Measurements from ENCODE around the gene BUD13. TPM values are rescaled to one million over a fixed set of nuclear protein-coding genes. Genes with fewer than 3 reads are reported as not detected.

Gene BUD13, protein sequence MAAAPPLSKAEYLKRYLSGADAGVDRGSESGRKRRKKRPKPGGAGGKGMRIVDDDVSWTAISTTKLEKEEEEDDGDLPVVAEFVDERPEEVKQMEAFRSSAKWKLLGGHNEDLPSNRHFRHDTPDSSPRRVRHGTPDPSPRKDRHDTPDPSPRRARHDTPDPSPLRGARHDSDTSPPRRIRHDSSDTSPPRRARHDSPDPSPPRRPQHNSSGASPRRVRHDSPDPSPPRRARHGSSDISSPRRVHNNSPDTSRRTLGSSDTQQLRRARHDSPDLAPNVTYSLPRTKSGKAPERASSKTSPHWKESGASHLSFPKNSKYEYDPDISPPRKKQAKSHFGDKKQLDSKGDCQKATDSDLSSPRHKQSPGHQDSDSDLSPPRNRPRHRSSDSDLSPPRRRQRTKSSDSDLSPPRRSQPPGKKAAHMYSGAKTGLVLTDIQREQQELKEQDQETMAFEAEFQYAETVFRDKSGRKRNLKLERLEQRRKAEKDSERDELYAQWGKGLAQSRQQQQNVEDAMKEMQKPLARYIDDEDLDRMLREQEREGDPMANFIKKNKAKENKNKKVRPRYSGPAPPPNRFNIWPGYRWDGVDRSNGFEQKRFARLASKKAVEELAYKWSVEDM
- total RNA-seq, result 10 to 100 TPM in 3 of 4 donors, 1 to 10 TPM in 1; 9.0 to 14.1 (median 12.3) TPM

DNA sequence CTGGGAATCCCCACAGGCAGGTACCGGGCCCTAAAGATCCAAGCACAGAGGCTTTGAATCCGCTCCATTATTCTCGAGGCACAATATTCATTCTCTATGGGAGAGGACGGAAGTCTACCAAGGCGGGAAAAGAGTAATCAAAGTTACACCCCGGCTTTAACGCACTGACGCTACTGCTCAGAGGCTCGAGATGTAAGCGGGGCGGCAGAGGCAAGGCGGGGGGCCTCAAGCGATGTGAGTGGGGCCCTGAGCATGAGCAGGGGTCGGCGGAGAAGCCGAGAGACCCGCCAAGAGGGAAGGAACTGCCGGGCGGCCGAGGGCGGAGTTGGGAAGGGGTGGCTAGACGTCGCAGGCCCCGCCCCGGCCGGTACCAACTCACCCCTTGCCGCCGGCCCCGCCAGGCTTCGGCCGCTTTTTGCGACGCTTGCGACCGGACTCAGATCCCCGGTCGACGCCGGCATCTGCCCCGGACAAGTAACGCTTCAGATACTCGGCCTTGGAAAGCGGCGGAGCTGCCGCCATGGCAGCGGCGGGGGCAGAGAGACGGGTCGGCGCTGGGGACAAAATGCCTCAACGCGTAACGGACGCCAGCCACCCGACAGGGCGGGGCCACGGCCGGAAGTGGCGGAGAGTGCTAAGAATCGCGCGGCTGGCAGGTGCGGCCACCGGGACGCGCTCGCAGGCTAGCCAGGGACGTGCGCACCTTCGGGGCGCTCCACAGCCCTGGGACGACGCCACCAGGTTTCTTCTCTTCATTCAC lies at the start of gene BUD13:
BUD13 (minus strand) TSS at position 545 of the 760 bp plus-strand sequence; CDS start at position 522, 23 bp downstream.
- Histone ChIP-seq H3K27ac (peak within 1 kb of the TSS; percentile 91 to 96 (median 95)), H3K9me3 (no peaks in the 10 kb centered on the region), H3K27me3 (no peaks in the 10 kb centered on the region), H3K36me3 (peaks cover 0 to 10% of the 10 kb centered on the region in 2 donors), H3K4me3 (peak within 1 kb of the TSS; percentile 71 to 98 (median 89)), H3K4me1 (peaks cover 21 to 24% of the 10 kb centered on the region in 2 donors)
- ATAC-seq (peak; percentile 90 to 95), DNase-seq (peak; percentile 80 to 84)
- in situ Hi-C loops (cut with MboI; ENCODE audit: low sequenced_read_pairs in 4 of 4), result no loop called here
- intact Hi-C loops (cut with DNase I; ENCODE audit: low total_unique reads), result loop anchor here (1.0 to 5.0 kb wide), 4 partner anchors 14 to 460 kb away; partner anchors contain the start of genes PCSK7, RNF214 and SIK3
- TF ChIP-seq, protein P1, sequence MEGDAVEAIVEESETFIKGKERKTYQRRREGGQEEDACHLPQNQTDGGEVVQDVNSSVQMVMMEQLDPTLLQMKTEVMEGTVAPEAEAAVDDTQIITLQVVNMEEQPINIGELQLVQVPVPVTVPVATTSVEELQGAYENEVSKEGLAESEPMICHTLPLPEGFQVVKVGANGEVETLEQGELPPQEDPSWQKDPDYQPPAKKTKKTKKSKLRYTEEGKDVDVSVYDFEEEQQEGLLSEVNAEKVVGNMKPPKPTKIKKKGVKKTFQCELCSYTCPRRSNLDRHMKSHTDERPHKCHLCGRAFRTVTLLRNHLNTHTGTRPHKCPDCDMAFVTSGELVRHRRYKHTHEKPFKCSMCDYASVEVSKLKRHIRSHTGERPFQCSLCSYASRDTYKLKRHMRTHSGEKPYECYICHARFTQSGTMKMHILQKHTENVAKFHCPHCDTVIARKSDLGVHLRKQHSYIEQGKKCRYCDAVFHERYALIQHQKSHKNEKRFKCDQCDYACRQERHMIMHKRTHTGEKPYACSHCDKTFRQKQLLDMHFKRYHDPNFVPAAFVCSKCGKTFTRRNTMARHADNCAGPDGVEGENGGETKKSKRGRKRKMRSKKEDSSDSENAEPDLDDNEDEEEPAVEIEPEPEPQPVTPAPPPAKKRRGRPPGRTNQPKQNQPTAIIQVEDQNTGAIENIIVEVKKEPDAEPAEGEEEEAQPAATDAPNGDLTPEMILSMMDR (IDR thresholded peaks at IDR 0.05 in 4 of 5, conservative IDR thresholded peaks at IDR 0.05 in 1 of 5), result no peak
- TF ChIP-seq POLR2A (IDR thresholded peaks at IDR 0.05), result peak; percentile 36 to 68

DNA sequence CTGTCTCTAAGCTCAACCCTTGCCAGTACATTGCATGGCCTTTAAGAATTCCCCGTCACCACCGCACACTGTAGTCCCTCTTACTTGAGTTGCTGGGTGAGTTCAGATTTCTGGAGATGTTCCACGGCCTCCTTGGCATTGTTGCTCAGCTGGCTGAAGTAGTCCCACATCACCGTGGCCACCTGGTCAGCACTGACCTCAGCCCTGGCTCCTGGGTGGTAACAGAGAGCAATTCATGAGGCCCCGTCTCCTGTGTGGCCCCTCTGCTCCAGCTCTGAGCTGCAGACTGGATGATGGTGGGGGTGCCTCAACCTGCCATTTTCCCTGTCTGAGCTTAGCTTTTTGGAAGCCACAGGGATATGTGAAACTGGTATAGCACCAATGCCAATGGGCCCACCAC lies 49.8 kb upstream of the BUD13 start:
- Histone ChIP-seq H3K27me3 (no peaks in the 10 kb centered on the region), H3K4me3 (no peak overlapping the region), H3K27ac (peak overlapping the region in 1 of 4 donors; percentile 60), H3K4me1 (no peaks in the 10 kb centered on the region), H3K9me3 (no peaks in the 10 kb centered on the region), H3K36me3 (no peaks in the 10 kb centered on the region)
- TF ChIP-seq POLR2A (IDR thresholded peaks at IDR 0.05), result no peak
- TF ChIP-seq, protein P1 (IDR thresholded peaks at IDR 0.05 in 4 of 5, conservative IDR thresholded peaks at IDR 0.05 in 1 of 5), result no peak
- ATAC-seq (peak; percentile 60 to 85), DNase-seq (peak in 1 of 2 donors; percentile 55)
- in situ Hi-C loops (cut with MboI; ENCODE audit: low sequenced_read_pairs in 4 of 4), result no loop called here
- intact Hi-C loops (cut with DNase I; ENCODE audit: low total_unique reads), result no loop called here

DNA sequence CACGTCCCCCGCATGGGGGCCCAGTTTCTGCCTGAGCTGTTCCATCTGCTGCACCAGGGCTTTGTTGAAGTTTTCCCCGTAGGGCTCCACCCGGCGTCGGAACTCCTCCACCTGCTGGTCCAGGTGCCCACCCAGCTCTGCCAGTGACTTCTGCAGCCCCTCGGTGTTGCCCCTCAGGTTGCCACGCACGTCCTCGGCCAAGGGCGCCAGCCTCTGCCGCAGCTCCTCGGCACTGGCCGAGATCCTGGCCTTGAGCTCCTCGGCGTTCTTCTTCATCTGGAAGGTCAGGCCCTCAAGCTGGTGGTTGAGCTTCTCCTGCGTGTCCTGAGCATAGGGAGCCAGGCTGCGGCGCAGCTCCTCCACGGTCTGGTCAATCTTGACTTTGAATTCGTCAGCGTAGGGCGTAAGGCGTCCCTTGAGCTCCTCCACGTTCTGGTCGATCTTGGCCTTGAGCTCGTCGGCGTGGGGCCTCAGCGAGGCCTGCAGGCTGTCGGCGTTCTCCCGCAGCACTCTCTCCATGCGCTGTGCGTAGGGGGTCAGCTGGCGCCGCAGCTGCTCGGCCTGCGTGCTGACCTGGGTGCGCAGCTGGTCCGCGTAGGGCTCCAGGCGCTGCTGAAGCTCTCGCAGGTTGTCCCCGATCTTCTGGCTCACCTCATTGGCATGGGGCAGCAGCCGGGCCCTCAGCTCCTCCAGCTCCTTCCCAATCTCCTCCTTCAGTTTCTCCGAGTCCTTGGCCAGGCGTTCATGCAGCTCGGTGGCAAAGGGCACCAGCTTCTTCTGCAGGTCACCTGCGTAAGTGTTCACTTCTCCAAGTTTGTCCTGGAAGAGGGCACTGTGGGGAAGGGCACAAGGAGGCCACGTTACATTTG lies 48.5 kb upstream of the BUD13 start:
- DNase-seq, result no peak
- intact Hi-C loops (cut with DNase I; ENCODE audit: low total_unique reads) (no loop called here), in situ Hi-C loops (cut with MboI; ENCODE audit: low sequenced_read_pairs in 4 of 4) (no loop called here)
- Histone ChIP-seq H3K4me3 (no peak overlapping the region), H3K27ac (no peak overlapping the region), H3K9me3 (no peaks in the 10 kb centered on the region), H3K36me3 (no peaks in the 10 kb centered on the region), H3K4me1 (no peaks in the 10 kb centered on the region), H3K27me3 (no peaks in the 10 kb centered on the region)
- ATAC-seq, result no peak
- TF ChIP-seq POLR2A (IDR thresholded peaks at IDR 0.05), result no peak
- TF ChIP-seq, protein P1 (IDR thresholded peaks at IDR 0.05 in 4 of 5, conservative IDR thresholded peaks at IDR 0.05 in 1 of 5), result no peak

DNA sequence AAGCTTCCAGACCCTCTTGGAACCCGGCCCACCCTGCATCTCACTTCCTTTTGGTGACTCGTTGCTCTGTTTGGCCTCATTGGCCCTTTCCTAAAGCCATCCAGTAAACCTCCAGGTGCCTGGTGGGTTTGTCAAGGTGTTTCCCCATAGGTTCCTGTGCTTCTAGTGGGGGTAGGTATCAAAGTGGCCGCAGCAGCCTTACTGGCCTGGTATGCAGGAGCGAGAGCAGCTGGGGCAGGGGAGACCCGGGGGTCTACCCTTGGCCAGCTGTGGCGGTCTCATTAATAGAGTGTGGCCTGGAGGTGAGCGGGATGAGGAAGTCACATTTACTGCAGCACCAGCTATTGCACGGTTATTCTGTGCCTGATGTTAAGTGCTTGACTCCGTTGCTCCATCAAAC lies 46.3 kb upstream of the BUD13 start:
- intact Hi-C loops (cut with DNase I; ENCODE audit: low total_unique reads), result no loop called here

More for the DNA sequence above, 46.3 kb upstream of the BUD13 start:
- Histone ChIP-seq H3K27ac (no peak overlapping the region), H3K4me3 (no peak overlapping the region), H3K4me1 (peaks cover 0 to 12% of the 10 kb centered on the region in 2 donors), H3K9me3 (no peaks in the 10 kb centered on the region), H3K36me3 (no peaks in the 10 kb centered on the region), H3K27me3 (no peaks in the 10 kb centered on the region)
- DNase-seq, result no peak
- TF ChIP-seq POLR2A (IDR thresholded peaks at IDR 0.05), result no peak
- TF ChIP-seq, protein P1 (IDR thresholded peaks at IDR 0.05 in 4 of 5, conservative IDR thresholded peaks at IDR 0.05 in 1 of 5), result no peak
- no peak for ATAC-seq
- in situ Hi-C loops (cut with MboI; ENCODE audit: low sequenced_read_pairs in 4 of 4), result no loop called here

All from gastrocnemius medialis (tissue), 4 donors.